ENCODE data around the gene MPPED2. TPM values are rescaled to one million over a fixed set of nuclear protein-coding genes. Genes with fewer than 3 reads are reported as not detected.

Gene MPPED2
- total and polyA plus RNA-seq, 8 donors = 0.12 to 10.3 (median 2.5) TPM

GRCh38 chr11:30553521-30554110 is 32.5 kb downstream of the MPPED2 start:
- intact Hi-C loops (cut with DNase I; ENCODE audit: low total_unique reads) = no loop called here
- DNase-seq = no peak

GRCh38 chr11:30552839-30553238 is 33.3 kb downstream of the MPPED2 start:
- Histone ChIP-seq H3K4me3 (no peak overlapping the region), H3K36me3 (no peaks in the 10 kb centered on the region), H3K9me3 (no peaks in the 10 kb centered on the region), H3K4me1 (peaks cover 0 to 15% (median 3%) of the 10 kb centered on the region in 4 donors), H3K27ac (no peak overlapping the region), H3K27me3 (peaks cover 0 to 9% (median 0%) of the 10 kb centered on the region in 3 donors)
- TF ChIP-seq EP300 (IDR thresholded peaks at IDR 0.05) (no peak), POLR2A (IDR thresholded peaks at IDR 0.05) (no peak), POLR2AphosphoS5 (IDR thresholded peaks at IDR 0.05) (no peak)
- TF ChIP-seq, protein P1, sequence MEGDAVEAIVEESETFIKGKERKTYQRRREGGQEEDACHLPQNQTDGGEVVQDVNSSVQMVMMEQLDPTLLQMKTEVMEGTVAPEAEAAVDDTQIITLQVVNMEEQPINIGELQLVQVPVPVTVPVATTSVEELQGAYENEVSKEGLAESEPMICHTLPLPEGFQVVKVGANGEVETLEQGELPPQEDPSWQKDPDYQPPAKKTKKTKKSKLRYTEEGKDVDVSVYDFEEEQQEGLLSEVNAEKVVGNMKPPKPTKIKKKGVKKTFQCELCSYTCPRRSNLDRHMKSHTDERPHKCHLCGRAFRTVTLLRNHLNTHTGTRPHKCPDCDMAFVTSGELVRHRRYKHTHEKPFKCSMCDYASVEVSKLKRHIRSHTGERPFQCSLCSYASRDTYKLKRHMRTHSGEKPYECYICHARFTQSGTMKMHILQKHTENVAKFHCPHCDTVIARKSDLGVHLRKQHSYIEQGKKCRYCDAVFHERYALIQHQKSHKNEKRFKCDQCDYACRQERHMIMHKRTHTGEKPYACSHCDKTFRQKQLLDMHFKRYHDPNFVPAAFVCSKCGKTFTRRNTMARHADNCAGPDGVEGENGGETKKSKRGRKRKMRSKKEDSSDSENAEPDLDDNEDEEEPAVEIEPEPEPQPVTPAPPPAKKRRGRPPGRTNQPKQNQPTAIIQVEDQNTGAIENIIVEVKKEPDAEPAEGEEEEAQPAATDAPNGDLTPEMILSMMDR (IDR thresholded peaks at IDR 0.05) = no peak
- 87 to 93% (median 91%) methylated on average over 5 of the region's 5 CpGs for WGBS, 5 donors
- DNase-seq = no peak
- intact Hi-C loops (cut with DNase I; ENCODE audit: low total_unique reads) = no loop called here

More at GRCh38 chr11:30553521-30554110, 32.5 kb downstream of the MPPED2 start:
- Histone ChIP-seq H3K27ac (no peak overlapping the region), H3K4me1 (peaks cover 0 to 12% (median 0%) of the 10 kb centered on the region in 4 donors), H3K9me3 (no peaks in the 10 kb centered on the region), H3K36me3 (no peaks in the 10 kb centered on the region), H3K27me3 (peaks cover 0 to 9% (median 0%) of the 10 kb centered on the region in 3 donors), H3K4me3 (no peak overlapping the region)
- WGBS, 5 donors = 44 to 59% (median 53%) methylated on average over 3 of the region's 3 CpGs
- TF ChIP-seq, protein P1 (IDR thresholded peaks at IDR 0.05) = no peak
- TF ChIP-seq EP300 (IDR thresholded peaks at IDR 0.05) (no peak), POLR2A (IDR thresholded peaks at IDR 0.05) (no peak), POLR2AphosphoS5 (IDR thresholded peaks at IDR 0.05) (no peak)

GRCh38 chr11:30550022-30550542 is 36.1 kb downstream of the MPPED2 start:
- H3K27ac ChIP-seq = no peak overlapping the region
- WGBS, 5 donors = 76 to 90% (median 84%) methylated on average over 4 of the region's 4 CpGs
- H3K4me1 ChIP-seq = peaks cover 0 to 25% (median 8%) of the 10 kb centered on the region in 4 donors
- H3K4me3 ChIP-seq = no peak overlapping the region
- no peaks in the 10 kb centered on the region for H3K36me3 ChIP-seq
- no peak for TF ChIP-seq POLR2A (IDR thresholded peaks at IDR 0.05)
- TF ChIP-seq, protein P1 (IDR thresholded peaks at IDR 0.05) = no peak
- no peak for TF ChIP-seq EP300 (IDR thresholded peaks at IDR 0.05)
- TF ChIP-seq POLR2AphosphoS5 (IDR thresholded peaks at IDR 0.05) = no peak
- intact Hi-C loops (cut with DNase I; ENCODE audit: low total_unique reads) = no loop called here
- peaks cover 0 to 9% (median 0%) of the 10 kb centered on the region in 3 donors for H3K27me3 ChIP-seq
- no peaks in the 10 kb centered on the region for H3K9me3 ChIP-seq
- DNase-seq = no peak

GRCh38 chr11:30549565-30549964 is 36.6 kb downstream of the MPPED2 start:
- Histone ChIP-seq H3K9me3 (no peaks in the 10 kb centered on the region), H3K36me3 (no peaks in the 10 kb centered on the region), H3K27me3 (peaks cover 0 to 9% (median 0%) of the 10 kb centered on the region in 3 donors), H3K27ac (no peak overlapping the region), H3K4me3 (no peak overlapping the region), H3K4me1 (peaks cover 0 to 25% (median 8%) of the 10 kb centered on the region in 4 donors)
- WGBS, 5 donors = 65 to 81% (median 68%) methylated on average over 4 of the region's 4 CpGs
- TF ChIP-seq, protein P1 (IDR thresholded peaks at IDR 0.05) = no peak
- TF ChIP-seq POLR2A (IDR thresholded peaks at IDR 0.05) = no peak
- no peak for TF ChIP-seq POLR2AphosphoS5 (IDR thresholded peaks at IDR 0.05)
- no peak for TF ChIP-seq EP300 (IDR thresholded peaks at IDR 0.05)
- intact Hi-C loops (cut with DNase I; ENCODE audit: low total_unique reads) = no loop called here
- no peak for DNase-seq

Data from stomach (tissue), 9 donors.